Sigmoid colon (tissue), 4 donors: Measurements from ENCODE around the gene DLG1.

ENCODE experiments used
- CTCF ChIP-seq, 4 experiments: fragments of 450-650 bp in 3 of 4; fragments of 200-600 bp in 1 of 4; IDR thresholded peaks; one replicate each; pipeline ENCODE4 v1.5.1; 2016 to 2019; ENCODE audit warnings: antibody characterized with exemption in 4 of 4, mild to moderate bottlenecking in 3 of 4, moderate library complexity in 2 of 4
- EP300 ChIP-seq, 4 donors: sonication (generic); formaldehyde crosslinking; IDR thresholded peaks; one replicate each; pipeline ENCODE4 v1.6.1; 2017; ENCODE audit warnings: antibody characterized with exemption in 4 of 4
- POLR2A ChIP-seq, 2 donors: fragments of 450-650 bp; IDR thresholded peaks; one replicate each; pipeline ENCODE4 v1.6.1; 2016; ENCODE audit warnings: antibody characterized with exemption in 2 of 2, mild to moderate bottlenecking in 2 of 2, moderate library complexity in 2 of 2
- POLR2AphosphoS5 ChIP-seq, 4 donors: sonication (generic); formaldehyde crosslinking; IDR thresholded peaks; one replicate each; pipeline ENCODE4 v1.6.1; 2017; ENCODE audit warnings: antibody characterized with exemption in 4 of 4

- TF ChIP-seq POLR2A (IDR thresholded peaks at IDR 0.05) (no peak), POLR2AphosphoS5 (IDR thresholded peaks at IDR 0.05) (no peak), EP300 (IDR thresholded peaks at IDR 0.05) (no peak), CTCF (IDR thresholded peaks at IDR 0.05) (no peak)
Observed at GRCh38 chr3:197068077-197068476, 230.3 kb downstream of the DLG1 start.
